GM20431 (cell line): ENCODE measurements around the gene TMEM79.

Experiments used
- in situ Hi-C: fragments of 300-500 bp; cut with MseI, MboI; formaldehyde crosslinking; loops from one replicate; pipeline ENCODE4 v1.15.0; 2020; ENCODE audit warnings: low sequenced_read_pairs; ENCODE audit not compliant: unreplicated experiment

TMEM79 gene

GRCh38 chr1:156262461-156263287, 21.5 kb upstream of the TMEM79 start:
- in situ Hi-C loops, result no loop called here

DNA sequence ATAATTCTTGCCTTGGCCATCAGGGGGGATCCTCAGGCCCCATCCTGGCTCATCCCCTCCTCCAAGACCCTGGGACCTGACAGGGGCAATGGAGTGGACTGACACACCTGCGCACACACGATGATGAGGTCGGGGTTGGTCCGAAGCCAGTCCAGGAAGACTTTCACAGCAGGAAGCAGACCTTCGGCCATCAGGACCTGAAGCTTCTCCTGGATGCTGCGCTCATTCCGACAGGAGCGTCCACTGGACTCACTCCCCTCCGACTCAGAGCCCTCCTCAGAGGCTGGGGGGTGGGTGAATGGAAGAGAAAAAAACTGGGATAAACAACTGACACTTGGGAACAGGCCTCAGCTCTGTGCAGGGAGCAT, 20.9 kb upstream of the TMEM79 start:
- in situ Hi-C loops, result no loop called here

DNA sequence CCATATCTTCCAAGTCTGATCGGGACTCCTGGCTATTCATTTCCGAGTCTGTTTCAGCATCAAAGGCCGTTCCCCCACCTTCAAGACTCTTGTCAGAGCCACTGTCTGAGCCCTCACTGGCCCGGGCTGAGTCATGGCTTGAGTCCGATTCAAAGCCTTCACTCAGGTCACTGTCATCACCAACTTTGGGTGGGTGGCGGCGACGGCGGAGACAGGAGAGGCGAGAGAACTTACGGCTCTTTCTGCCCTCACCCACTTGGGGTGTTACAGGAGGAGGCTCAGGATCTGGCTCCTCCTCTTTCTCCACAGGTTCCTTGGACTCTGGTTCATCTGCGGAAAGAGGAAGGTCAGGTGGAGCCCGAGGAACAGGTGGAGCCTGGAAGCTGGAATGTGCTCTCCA, 18.1 kb upstream of the TMEM79 start:
- in situ Hi-C loops, result no loop called here

DNA sequence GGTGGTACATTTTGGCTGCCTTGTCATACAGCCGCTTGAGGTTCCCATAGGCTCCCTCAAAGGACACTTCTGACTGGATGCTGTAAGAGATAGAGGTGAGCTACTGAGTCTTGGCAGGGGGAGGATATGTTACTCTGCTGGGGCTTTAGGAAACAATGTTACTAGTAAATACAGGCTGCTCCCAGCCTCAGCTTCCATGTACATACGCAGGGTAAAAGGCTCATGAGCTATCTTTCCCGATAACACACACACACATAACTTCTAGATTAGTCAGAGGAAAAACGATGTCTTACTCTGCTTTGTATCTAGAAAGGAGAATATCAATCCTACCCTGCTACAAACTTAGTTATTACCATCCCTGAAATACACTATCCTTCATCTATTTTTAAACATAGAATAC, 15.8 kb upstream of the TMEM79 start:
- in situ Hi-C loops, result no loop called here

DNA sequence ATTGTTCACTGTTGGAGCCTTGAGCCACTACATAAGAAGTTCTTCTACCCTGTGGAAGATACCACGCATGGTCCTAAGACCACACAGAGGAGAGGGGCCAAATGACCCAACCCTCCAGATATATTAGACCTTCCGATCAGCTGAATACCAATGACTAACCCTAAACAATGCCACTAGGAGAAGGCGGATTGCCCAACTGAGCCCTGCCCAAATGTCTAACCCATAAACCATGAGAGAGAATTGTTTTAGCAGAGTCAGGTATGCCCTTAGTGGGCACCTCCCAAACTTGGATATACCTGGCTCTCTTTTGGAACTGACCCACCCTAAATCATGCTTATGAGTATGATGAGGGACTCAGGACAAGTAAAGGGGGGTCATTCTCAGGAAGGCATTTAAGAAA, 13.8 kb upstream of the TMEM79 start:
- in situ Hi-C loops, result no loop called here

GRCh38 chr1:156276532-156276931, 7.6 kb upstream of the TMEM79 start:
- in situ Hi-C loops, result no loop called here

GRCh38 chr1:156276966-156277381, 7.2 kb upstream of the TMEM79 start:
- in situ Hi-C loops, result no loop called here

DNA sequence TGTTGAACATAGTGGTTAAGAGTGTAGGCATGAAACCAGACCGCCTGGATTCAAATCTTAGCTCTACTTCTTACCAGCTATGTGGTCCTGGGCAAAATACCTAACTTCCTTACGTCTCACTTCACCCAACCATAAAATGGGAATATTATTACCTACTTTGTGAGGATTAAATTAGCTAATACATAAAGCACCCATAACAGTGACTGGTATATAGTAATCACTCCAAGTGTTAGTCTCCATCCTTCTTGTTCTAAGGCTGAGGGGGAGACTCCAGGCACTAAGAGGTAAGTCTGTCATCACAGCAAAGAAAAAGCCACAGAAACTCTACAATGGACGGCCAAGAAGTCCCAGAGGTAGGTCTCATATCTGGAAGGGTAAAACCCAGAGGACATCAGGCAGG, 4.3 kb upstream of the TMEM79 start:
- in situ Hi-C loops, result no loop called here

DNA sequence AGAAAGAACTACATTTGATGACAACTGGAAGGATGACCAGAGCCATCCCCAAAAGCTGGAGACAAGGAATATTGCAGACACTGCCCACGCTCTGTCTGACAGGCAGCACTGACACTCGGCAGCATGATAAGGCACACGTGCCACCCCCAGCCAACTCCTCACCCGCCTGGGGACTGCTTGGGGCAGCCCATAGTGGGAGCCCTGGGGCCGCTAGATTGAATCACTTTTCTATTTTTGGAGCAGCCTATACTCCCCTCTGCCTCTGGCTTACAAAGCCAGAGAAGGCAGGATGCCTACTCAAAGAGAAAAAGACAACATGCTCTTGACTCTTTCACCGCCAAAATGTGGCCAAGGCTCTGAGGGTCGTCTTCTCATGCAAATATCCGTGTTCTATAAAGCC, 2.8 kb upstream of the TMEM79 start:
- in situ Hi-C loops, result no loop called here

DNA sequence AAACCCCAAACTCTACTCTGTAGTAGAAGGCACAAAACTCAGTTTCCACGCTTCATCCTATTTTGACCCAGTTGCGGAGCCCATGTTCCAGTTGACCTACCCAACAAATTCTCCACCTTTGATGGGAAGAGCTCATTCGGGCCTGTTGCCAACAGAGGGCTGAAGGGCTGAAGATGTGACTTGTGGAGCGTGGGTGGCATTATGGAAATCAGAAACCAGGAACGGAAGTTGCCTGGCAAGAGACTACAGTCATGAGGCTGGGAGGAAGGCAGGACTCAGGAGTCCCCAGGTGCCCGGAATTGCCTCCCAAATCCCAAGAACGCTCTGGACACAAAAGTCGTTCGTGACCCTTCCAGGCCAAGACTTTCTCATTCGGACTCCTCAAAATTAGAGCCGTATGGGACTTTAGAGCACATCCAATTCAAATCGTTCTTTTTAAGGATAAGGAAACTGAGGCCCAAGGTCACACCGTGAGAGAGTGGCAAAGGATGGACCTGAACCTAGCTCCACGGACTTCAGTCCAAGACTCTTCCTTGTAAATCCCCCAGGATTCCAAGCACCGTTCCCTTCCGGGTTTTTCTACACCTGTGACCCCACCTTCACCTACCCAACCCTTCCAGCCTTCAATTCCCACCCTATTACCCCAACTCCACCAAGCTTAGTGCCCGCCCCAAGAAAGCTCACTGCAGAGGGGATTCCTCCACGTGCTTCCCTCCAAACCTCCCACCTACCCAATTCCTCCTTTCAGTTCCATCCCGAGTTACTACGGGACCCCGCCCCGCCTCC, 2.2 kb upstream of the TMEM79 start:
- in situ Hi-C loops, result no loop called here

- in situ Hi-C loops, result no loop called here
Measured at GRCh38 chr1:156282479-156283222, 1.5 kb upstream of the TMEM79 start, which contains the start of gene SMG5. SMG5 (minus strand) TSS chr1:156282825; CDS start chr1:156282680, 145 bp downstream.

DNA sequence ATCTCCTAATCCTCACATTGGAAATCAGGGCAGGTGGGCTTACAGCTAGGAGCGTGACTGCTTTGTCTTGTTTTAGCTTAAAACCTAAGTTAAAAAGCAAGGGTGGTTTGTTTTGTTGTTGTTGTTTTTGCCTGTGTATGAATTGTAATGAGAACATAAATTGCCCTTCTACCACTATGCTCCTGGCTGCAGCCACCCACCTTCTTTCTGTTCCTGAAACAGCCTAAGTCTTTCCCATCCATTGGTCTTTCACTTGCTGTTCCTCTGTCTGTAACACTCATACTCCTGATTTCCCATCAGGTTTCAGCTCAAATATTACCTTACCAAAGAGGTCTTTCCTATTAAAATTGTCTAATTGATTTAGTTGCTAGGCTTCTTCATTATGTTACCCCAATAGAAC, 604 bp upstream of the TMEM79 start:
- in situ Hi-C loops, result no loop called here

DNA sequence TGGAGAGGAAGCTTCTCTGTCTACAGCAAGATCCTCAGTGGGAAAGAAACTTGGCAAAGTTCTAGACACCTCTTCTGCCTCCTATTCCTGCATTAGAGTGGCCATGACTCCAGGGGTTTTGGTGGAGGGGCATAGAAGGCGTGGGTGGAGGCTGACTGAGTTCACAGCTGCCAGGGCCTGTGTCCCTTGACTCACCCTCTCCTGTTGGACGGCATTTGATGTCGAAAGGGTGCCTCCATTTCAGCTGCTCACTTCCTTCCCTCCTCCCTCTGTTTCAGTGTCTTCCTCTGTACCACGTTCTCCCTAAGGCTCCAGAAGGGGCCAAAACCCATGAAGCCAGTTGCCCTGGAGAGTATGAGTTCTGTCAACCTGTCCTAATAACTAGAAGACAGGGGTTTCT, 632 bp downstream of the TMEM79 start:
- in situ Hi-C loops, result no loop called here

DNA sequence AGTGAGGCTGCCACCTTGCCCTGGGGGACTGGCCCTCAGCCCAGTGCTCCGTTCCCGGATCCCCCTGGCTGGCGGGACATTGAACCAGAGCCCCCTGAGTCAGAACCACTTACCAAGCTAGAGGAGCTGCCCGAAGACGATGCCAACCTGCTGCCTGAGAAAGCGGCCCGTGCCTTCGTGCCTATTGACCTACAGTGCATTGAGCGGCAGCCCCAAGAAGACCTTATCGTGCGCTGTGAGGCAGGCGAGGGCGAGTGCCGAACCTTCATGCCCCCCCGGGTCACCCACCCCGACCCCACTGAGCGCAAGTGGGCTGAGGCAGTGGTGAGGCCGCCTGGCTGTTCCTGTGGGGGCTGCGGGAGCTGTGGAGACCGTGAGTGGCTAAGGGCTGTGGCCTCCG, 1.3 kb downstream of the TMEM79 start:
- in situ Hi-C loops, result no loop called here

GRCh38 chr1:156286061-156286460, 1.9 kb downstream of the TMEM79 start:
- in situ Hi-C loops, result no loop called here

DNA sequence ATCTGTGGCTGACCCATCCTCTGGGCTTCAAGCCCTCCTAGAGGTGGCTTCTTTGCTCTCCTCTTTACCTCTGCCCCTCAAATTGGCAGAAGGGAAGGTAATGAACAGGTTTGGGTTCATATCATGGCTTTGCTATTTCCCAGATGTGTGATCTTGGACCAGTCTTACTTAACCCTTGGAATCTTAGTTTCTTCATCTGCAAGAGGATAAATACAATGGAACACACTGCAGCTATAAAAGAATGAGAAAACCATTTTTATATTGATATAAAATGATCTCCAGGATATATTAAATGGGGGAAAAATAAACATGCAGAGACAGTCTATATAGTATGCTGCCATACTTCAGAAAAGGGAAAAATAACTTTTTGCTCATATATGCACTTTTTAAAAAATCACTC, 5.7 kb downstream of the TMEM79 start:
- in situ Hi-C loops, result no loop called here

- in situ Hi-C loops, result no loop called here
Measured at GRCh38 chr1:156291226-156292061, 7.3 kb downstream of the TMEM79 start.

DNA sequence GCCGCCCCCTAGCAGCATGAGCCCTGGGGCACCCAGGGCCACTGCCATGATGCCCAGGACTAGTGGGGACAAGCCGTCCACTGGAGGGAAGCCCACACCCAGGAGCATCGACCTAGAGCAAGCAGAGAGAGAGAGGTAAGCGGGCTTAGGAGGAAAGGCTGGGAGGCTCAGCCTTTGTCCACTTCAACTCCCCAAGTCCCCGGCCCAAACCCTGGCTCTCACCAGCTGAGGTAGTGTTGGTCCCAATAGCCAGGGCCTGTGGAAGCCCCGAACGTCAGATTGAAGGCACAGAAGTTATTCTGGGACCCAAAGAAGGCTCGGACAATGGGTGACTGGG, 8.9 kb downstream of the TMEM79 start:
- in situ Hi-C loops, result no loop called here

- in situ Hi-C loops, result no loop called here
Measured at GRCh38 chr1:156293895-156294294, 9.8 kb downstream of the TMEM79 start.

DNA sequence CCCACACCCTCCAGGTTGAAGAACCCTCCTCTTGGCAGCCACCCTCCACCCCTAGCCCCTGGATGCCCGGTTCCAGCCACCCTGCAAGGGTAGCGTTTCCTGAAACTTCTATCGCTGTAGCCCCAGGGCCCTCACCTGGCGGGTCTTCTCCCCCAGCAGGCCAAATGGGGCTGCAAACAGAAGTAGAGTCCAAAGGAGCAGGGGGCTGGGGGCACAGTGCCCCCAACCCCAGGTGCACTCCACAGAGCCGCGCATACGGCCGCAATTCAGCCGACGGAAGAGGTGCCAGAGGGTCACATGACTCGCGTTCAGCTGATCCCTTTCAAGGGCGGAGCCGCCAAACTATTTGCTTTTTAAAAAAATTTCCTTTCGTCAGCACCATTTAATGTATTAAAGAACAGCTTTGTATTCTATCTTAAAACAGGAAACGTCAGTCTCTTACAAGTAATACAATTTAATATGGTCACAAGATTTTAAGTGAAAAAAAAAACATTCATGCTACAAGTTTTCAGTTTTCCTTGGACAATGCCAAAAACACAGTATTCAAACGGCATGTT, 11.3 kb downstream of the TMEM79 start, which contains the start of gene GLMP:
GLMP (minus strand) TSS at position 289 of the 557 bp plus-strand sequence; CDS start at position 255, 34 bp downstream.
- in situ Hi-C loops, result no loop called here
